K562 treated with DMSO at 1 percent for 4 hours (cell line): ENCODE data around the gene CDC14B. TPM values are rescaled to one million over a fixed set of nuclear protein-coding genes. Genes with fewer than 3 reads are reported as not detected.

Experiments
- total RNA-seq: library from RNA; unstranded; fragments of 300-600 nt; gene quantifications from 2 replicates; pipeline ENCODE4 v1.2.3, GENCODE V29; 2022; ENCODE audit not compliant: insufficient read depth

Gene CDC14B
- 2.6 and 3.7 TPM in 2 replicates for total RNA-seq

DNA sequence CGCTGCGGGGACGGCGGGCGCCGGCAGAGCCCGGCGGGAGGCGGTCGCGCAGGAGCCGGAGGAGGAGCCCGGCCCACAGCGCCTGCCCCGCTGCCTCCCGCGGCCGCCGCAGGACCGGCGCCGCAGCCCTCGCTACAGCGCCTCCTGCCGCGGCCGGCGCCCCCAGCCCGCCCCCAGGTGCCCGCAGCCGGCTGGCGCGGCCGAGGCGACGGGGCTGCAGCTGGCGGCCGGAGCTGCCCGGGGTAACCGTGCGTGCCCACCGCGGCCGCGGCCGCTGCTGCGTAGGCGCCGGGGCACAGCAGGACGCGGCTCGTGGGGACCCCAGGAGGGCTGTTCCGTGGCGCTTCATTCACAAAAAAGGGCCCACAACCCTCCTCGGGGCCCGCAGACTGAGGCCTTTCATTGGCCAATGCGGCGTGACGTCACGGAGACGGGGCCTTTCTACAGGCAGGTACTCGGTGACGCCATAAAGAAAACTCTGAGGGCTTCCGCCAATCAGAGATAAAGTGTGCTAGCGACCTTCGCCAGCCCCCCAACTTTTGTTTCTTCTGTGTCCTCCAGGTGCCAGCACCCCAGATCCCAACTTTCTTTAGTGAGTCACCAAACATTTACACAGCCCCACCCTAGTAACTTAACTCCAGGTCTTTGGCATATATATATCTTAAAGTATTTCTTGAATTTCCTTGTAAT, at the start of gene CDC14B:
CDC14B (minus strand) TSS at position 353 of the 690 bp plus-strand sequence. CDS start 465 bp downstream, outside the sequence.

DNA sequence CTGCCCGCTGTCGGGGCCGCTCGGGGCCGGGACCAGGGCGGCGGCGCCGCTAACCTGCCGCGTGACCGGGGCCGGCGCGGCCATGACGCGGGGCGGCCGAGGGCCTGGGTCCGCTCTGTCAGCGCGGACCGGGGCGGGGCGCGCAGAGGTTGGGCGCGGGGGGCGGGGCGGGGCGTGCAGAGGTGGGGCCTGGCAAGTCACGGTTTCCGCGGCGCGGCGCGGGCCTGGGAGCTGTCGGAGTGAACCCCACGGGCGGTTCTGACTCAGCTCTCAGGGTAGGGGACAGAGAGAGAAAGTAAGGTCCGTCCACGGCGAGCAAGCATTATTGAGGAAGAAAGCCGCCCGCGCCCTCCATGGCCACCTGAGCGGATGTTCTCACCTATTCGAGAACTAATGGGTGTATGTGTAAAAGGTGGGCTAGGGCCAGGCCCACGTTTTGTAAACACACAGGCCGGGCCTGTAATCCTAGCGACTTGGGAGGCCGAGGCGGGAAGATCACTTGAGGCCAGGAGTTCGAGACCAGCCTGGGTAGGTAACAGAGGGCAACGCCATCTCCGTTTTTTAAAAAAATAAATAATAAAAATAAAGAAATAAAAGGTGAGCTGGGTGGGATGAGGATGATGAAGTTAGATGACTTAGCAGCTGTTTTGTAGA, 35.7 kb upstream of the CDC14B start, which contains the start of gene PRXL2C:
PRXL2C (minus strand) TSS at position 120 of the 654 bp plus-strand sequence; CDS start at position 84, 36 bp downstream.

Other genes with a start within 250 kb of the CDC14B start
- 28.3 and 28.6 TPM in 2 replicates for gene SLC35D2, start 236.1 kb downstream of the CDC14B start, total RNA-seq
- gene ZNF367, start 201.5 kb downstream of the CDC14B start, total RNA-seq = 8.9 and 11.1 TPM in 2 replicates
- 4.3 and 5.4 TPM in 2 replicates for gene HABP4, start 169.7 kb downstream of the CDC14B start, total RNA-seq
- gene PRXL2C, start 35.5 kb upstream of the CDC14B start, total RNA-seq = 3.9 and 4.6 TPM in 2 replicates
- 4.5 and 5.0 TPM in 2 replicates for gene ZNF510, start 158.2 kb upstream of the CDC14B start, total RNA-seq
- 1.8 and 2.7 TPM in 2 replicates for gene ZNF782, start 234.7 kb upstream of the CDC14B start, total RNA-seq